Measurements from ENCODE around the gene SGMS2.
"Not testable (repeated sequence)": the region's sequence is repeated elsewhere in the genome, so short reads cannot be mapped to it uniquely, and the experiment has no call there.

Gene SGMS2

GRCh38 chr4:107922486-107923473, 98.0 kb downstream of the SGMS2 start:
- Histone ChIP-seq H3K27me3 (ENCODE audit: control insufficient read depth, insufficient read depth, low read length) (no peaks in the 10 kb centered on the region), H3K4me2 (ENCODE audit: low read length) (no peak overlapping the region), H3K36me3 (ENCODE audit: insufficient read depth, low read length) (no peaks in the 10 kb centered on the region), H3K9ac (ENCODE audit: low read depth, low read length) (no peak overlapping the region), H3K4me1 (ENCODE audit: control insufficient read depth, insufficient read depth, low read length) (no peaks in the 10 kb centered on the region), H3K9me3 (replicated peaks; ENCODE audit: low read length) (no peaks in the 10 kb centered on the region), H3K4me3 (ENCODE audit: low read length) (no peak overlapping the region)

- H3K4me1 ChIP-seq (ENCODE audit: control insufficient read depth, insufficient read depth, low read length); H3K27me3 ChIP-seq (ENCODE audit: control insufficient read depth, insufficient read depth, low read length); H3K9ac ChIP-seq (ENCODE audit: low read depth, low read length); H3K4me3 ChIP-seq (ENCODE audit: low read length); H3K4me2 ChIP-seq (ENCODE audit: low read length); H3K9me3 ChIP-seq (replicated peaks; ENCODE audit: low read length); H3K36me3 ChIP-seq (ENCODE audit: insufficient read depth, low read length): not testable (repeated sequence)
These were observed 101.0 kb downstream of the SGMS2 start for GRCh38 chr4:107925713-107926112.

- H3K36me3 ChIP-seq (ENCODE audit: insufficient read depth, low read length); H3K4me1 ChIP-seq (ENCODE audit: control insufficient read depth, insufficient read depth, low read length); H3K9ac ChIP-seq (ENCODE audit: low read depth, low read length); H3K27me3 ChIP-seq (ENCODE audit: control insufficient read depth, insufficient read depth, low read length); H3K4me3 ChIP-seq (ENCODE audit: low read length); H3K4me2 ChIP-seq (ENCODE audit: low read length); H3K9me3 ChIP-seq (replicated peaks; ENCODE audit: low read length): not testable (repeated sequence)
These were observed 102.1 kb downstream of the SGMS2 start for GRCh38 chr4:107926875-107927274.

- peaks cover 14% of the 10 kb centered on the region for H3K4me1 ChIP-seq (ENCODE audit: control insufficient read depth, insufficient read depth, low read length)
- H3K36me3 ChIP-seq (ENCODE audit: insufficient read depth, low read length): no peaks in the 10 kb centered on the region
- peak within 1 kb of the TSS; percentile 81 for H3K4me3 ChIP-seq (ENCODE audit: low read length)
- peak within 1 kb of the TSS; percentile 75 for H3K9ac ChIP-seq (ENCODE audit: low read depth, low read length)
- peak within 1 kb of the TSS; percentile 87 for H3K4me2 ChIP-seq (ENCODE audit: low read length)
- H3K9me3 ChIP-seq (replicated peaks; ENCODE audit: low read length): no peaks in the 10 kb centered on the region
- no peaks in the 10 kb centered on the region for H3K27me3 ChIP-seq (ENCODE audit: control insufficient read depth, insufficient read depth, low read length)
These were observed 106.4 kb downstream of the SGMS2 start, which contains the start of gene CYP2U1 for GRCh38 chr4:107930821-107931774. Gene CYP2U1 (plus strand): TSS chr4:107931549. CDS start chr4:107931644, 95 bp downstream.

GRCh38 chr4:107931775-107932321, 107.1 kb downstream of the SGMS2 start:
- Histone ChIP-seq H3K4me2 (ENCODE audit: low read length) (peak overlapping the region; percentile 87), H3K27me3 (ENCODE audit: control insufficient read depth, insufficient read depth, low read length) (no peaks in the 10 kb centered on the region), H3K9me3 (replicated peaks; ENCODE audit: low read length) (no peaks in the 10 kb centered on the region)

DNA sequence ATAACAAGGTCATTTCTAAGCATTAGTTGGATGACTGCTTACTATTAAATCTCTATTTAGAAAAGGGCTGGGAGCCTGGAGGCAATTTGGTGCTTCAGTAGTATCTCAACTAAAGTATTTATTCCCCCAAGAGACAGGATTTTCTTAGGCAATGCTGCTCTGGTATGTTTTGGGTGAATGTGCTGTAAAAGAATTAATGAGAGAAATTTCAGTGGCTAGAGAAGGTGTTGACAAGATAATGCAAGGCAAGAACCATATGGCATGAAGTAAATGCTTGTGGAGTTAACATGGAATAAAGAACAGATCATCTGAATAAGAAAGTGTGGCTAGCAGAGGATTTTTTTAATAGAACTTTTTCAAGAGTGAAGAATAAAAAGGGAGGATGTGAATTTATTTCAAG, 110.5 kb downstream of the SGMS2 start:
- Histone ChIP-seq H3K4me1 (ENCODE audit: control insufficient read depth, insufficient read depth, low read length) (peaks cover 14% of the 10 kb centered on the region), H3K9me3 (replicated peaks; ENCODE audit: low read length) (no peaks in the 10 kb centered on the region)

More at GRCh38 chr4:107931775-107932321, 107.1 kb downstream of the SGMS2 start:
- Histone ChIP-seq H3K4me1 (ENCODE audit: control insufficient read depth, insufficient read depth, low read length) (peaks cover 14% of the 10 kb centered on the region), H3K4me3 (ENCODE audit: low read length) (peak overlapping the region; percentile 81), H3K36me3 (ENCODE audit: insufficient read depth, low read length) (no peaks in the 10 kb centered on the region), H3K9ac (ENCODE audit: low read depth, low read length) (peak overlapping the region; percentile 75)

DNA sequence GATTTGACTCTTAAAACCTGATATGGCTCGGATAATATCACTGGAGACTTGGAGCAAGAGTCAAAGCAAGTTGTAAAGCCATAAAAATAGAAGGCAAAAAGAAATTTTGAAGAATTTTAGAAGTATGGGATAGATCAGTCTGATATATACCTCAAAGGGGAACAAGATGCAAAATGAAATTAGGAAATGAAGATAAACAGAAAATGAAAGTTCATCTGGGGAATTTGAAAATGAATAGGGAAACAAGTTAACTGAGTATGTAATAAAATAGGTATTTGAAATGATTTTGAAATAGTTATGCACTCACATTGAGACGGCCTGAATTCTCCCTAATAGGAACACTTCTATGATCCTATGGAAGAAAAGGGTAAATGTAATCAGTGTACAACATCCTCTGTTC, 112.3 kb downstream of the SGMS2 start:
- H3K9ac ChIP-seq (ENCODE audit: low read depth, low read length): no peak overlapping the region

More for the DNA sequence above, 110.5 kb downstream of the SGMS2 start:
- Histone ChIP-seq H3K9ac (ENCODE audit: low read depth, low read length) (no peak overlapping the region), H3K4me3 (ENCODE audit: low read length) (no peak overlapping the region), H3K27me3 (ENCODE audit: control insufficient read depth, insufficient read depth, low read length) (no peaks in the 10 kb centered on the region), H3K36me3 (ENCODE audit: insufficient read depth, low read length) (no peaks in the 10 kb centered on the region), H3K4me2 (ENCODE audit: low read length) (no peak overlapping the region)

DNA sequence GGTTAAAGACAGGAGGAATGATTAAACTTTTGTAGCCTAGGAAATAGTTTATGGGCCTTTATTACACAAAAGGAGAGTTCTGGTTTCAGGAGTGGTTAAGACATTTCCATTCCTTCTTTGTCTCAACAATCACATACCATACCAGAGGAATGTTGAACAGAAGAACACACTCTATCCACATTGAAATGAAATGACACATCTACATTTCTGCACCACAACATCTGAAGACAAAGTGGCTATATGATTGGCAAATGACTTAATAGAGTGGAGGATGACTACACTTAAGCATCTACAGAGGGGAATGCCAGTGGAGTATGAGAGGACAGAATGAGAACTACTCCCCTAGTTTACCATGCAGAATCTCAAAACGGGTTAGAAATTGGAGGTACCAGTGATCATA, 114.6 kb downstream of the SGMS2 start:
- no peaks in the 10 kb centered on the region for H3K36me3 ChIP-seq (ENCODE audit: insufficient read depth, low read length)
- H3K27me3 ChIP-seq (ENCODE audit: control insufficient read depth, insufficient read depth, low read length): no peaks in the 10 kb centered on the region
- H3K4me2 ChIP-seq (ENCODE audit: low read length): no peak overlapping the region
- H3K9me3 ChIP-seq (replicated peaks; ENCODE audit: low read length): no peaks in the 10 kb centered on the region
- no peak overlapping the region for H3K9ac ChIP-seq (ENCODE audit: low read depth, low read length)
- no peaks in the 10 kb centered on the region for H3K4me1 ChIP-seq (ENCODE audit: control insufficient read depth, insufficient read depth, low read length)
- H3K4me3 ChIP-seq (ENCODE audit: low read length): no peak overlapping the region

More for the DNA sequence above, 112.3 kb downstream of the SGMS2 start:
- H3K27me3 ChIP-seq (ENCODE audit: control insufficient read depth, insufficient read depth, low read length): no peaks in the 10 kb centered on the region
- no peaks in the 10 kb centered on the region for H3K36me3 ChIP-seq (ENCODE audit: insufficient read depth, low read length)
- H3K9me3 ChIP-seq (replicated peaks; ENCODE audit: low read length): no peaks in the 10 kb centered on the region
- no peak overlapping the region for H3K4me2 ChIP-seq (ENCODE audit: low read length)
- peaks cover 3% of the 10 kb centered on the region for H3K4me1 ChIP-seq (ENCODE audit: control insufficient read depth, insufficient read depth, low read length)
- H3K4me3 ChIP-seq (ENCODE audit: low read length): no peak overlapping the region

GRCh38 chr4:107945809-107946208, 121.1 kb downstream of the SGMS2 start:
- Histone ChIP-seq H3K4me3 (ENCODE audit: low read length) (no peak overlapping the region), H3K4me1 (ENCODE audit: control insufficient read depth, insufficient read depth, low read length) (no peaks in the 10 kb centered on the region), H3K4me2 (ENCODE audit: low read length) (no peak overlapping the region), H3K27me3 (ENCODE audit: control insufficient read depth, insufficient read depth, low read length) (no peaks in the 10 kb centered on the region), H3K9ac (ENCODE audit: low read depth, low read length) (no peak overlapping the region), H3K9me3 (replicated peaks; ENCODE audit: low read length) (no peaks in the 10 kb centered on the region), H3K36me3 (ENCODE audit: insufficient read depth, low read length) (peaks cover 3% of the 10 kb centered on the region)

GRCh38 chr4:107950746-107951540, 126.2 kb downstream of the SGMS2 start:
- peaks cover 9% of the 10 kb centered on the region for H3K4me1 ChIP-seq (ENCODE audit: control insufficient read depth, insufficient read depth, low read length)
- no peak overlapping the region for H3K4me2 ChIP-seq (ENCODE audit: low read length)
- peak overlapping the region; percentile 42 for H3K9ac ChIP-seq (ENCODE audit: low read depth, low read length)
- no peaks in the 10 kb centered on the region for H3K27me3 ChIP-seq (ENCODE audit: control insufficient read depth, insufficient read depth, low read length)
- no peak overlapping the region for H3K4me3 ChIP-seq (ENCODE audit: low read length)
- no peaks in the 10 kb centered on the region for H3K9me3 ChIP-seq (replicated peaks; ENCODE audit: low read length)
- H3K36me3 ChIP-seq (ENCODE audit: insufficient read depth, low read length): peaks cover 3% of the 10 kb centered on the region

Data from skeletal muscle satellite cell (primary cell).